Panc1 (cell line): ENCODE results near the gene GTF2A1L. TPM values are rescaled to one million over a fixed set of nuclear protein-coding genes. Genes with fewer than 3 reads are reported as not detected.

Experiments used
- ATAC-seq: fragments of 200-7000 bp; cut with Tn5 transposase; 2 replicates; pipeline ENCODE4 v1.9.1; 2020; ENCODE audit warnings: mild to moderate bottlenecking, moderate library complexity
- BruUV-seq: library from RNA; stranded (reverse); fragments of 400-500 nt; replicated peaks from 2 replicates; lab custom pipeline; 2021; lab: Mats Ljungman, UMichigan
- CTCF ChIA-PET: fragments of 300-600 bp; sonication (Branson Sonifier 250); formaldehyde crosslinking; loops from one replicate; lab custom pipeline; 2022; ENCODE audit warnings: antibody characterized with exemption; lab: Charles Lee
- POLR2A ChIA-PET: fragments of 300-600 bp; sonication (Branson Sonifier 250); formaldehyde crosslinking; loops from one replicate; lab custom pipeline; 2022; ENCODE audit warnings: antibody characterized with exemption; lab: Charles Lee
- DNase-seq: peaks from one replicate; pipeline ENCODE4 v3.0.0-alpha.2; 2010; ENCODE audit warnings: low read depth, low spot score
- H3K27ac ChIP-seq: 2 replicates; pipeline ENCODE4 v1.5.1; 2011; ENCODE audit warnings: mild to moderate bottlenecking, low read length, inconsistent platforms
- H3K27me3 ChIP-seq: fragments of 200-500 bp; sonication (Bioruptor generic); 2 replicates; pipeline ENCODE4 v1.6.0; 2014; ENCODE audit warnings: low read length, inconsistent platforms; ENCODE audit not compliant: control insufficient read depth, insufficient read depth
- H3K36me3 ChIP-seq: fragments of 200-500 bp; sonication (Bioruptor generic); 2 replicates; pipeline ENCODE4 v1.5.1; 2014; ENCODE audit warnings: inconsistent platforms, mild to moderate bottlenecking, low read length, moderate library complexity; ENCODE audit not compliant: control insufficient read depth, insufficient read depth
- H3K4me1 ChIP-seq: 2 replicates; pipeline ENCODE4 v1.5.1; 2011; ENCODE audit warnings: inconsistent platforms, mild to moderate bottlenecking, low read length, moderate library complexity; ENCODE audit not compliant: control insufficient read depth, insufficient read depth
- H3K4me3 ChIP-seq, 2 experiments: 2 replicates each; pipeline ENCODE4 v1.5.1; 2011 to 2012; ENCODE audit warnings: low read depth in 2 of 2, low read length in 2 of 2, mild to moderate bottlenecking in 2 of 2, inconsistent platforms in 1 of 2, moderate library complexity in 1 of 2
- H3K9me3 ChIP-seq: fragments of 200-500 bp; sonication (Bioruptor generic); 2 replicates; pipeline ENCODE4 v1.5.1; 2014; ENCODE audit warnings: low read depth, mild to moderate bottlenecking, inconsistent platforms, low read length, moderate library complexity; ENCODE audit not compliant: control insufficient read depth, insufficient read depth
- CTCF ChIP-seq: fragments of 450-650 bp; IDR thresholded peaks from 2 replicates; pipeline ENCODE4 v1.5.1; 2017; ENCODE audit warnings: mild to moderate bottlenecking
- POLR2AphosphoS5 ChIP-seq: IDR thresholded peaks from 2 replicates; pipeline ENCODE4 v1.6.1; 2012; ENCODE audit warnings: mild to moderate bottlenecking, low read depth, low read length, moderate library complexity
- REST ChIP-seq, 2 experiments: IDR thresholded peaks; 2 replicates each; pipeline ENCODE4 v1.6.1; 2011 to 2012; ENCODE audit warnings: low read depth in 2 of 2, control low read depth in 1 of 2, low read length in 1 of 2, mild to moderate bottlenecking in 1 of 2, moderate library complexity in 1 of 2; ENCODE audit not compliant: insufficient read depth in 1 of 2
- SIN3A ChIP-seq: IDR thresholded peaks from 2 replicates; pipeline ENCODE4 v1.6.1; 2012; ENCODE audit warnings: low read depth, mild to moderate bottlenecking, low read length, moderate library complexity, borderline replicate concordance; ENCODE audit not compliant: insufficient read depth
- TCF7L2 ChIP-seq: IDR thresholded peaks from 2 replicates; pipeline ENCODE4 v1.6.1; 2011; ENCODE audit warnings: mild to moderate bottlenecking, low read depth, low read length, inconsistent platforms
- in situ Hi-C: cut with HindIII; loops from 2 replicates; pipeline ENCODE4 v1.10.0; 2016; ENCODE audit warnings: low sequenced_read_pairs, low pct_unique_long_range_greater_than_20kb
- intact Hi-C: fragments of 100-400 bp; cut with micrococcal nuclease; formaldehyde crosslinking; loops from one replicate; pipeline ENCODE4 v1.10.0; 2022; ENCODE audit not compliant: unreplicated experiment
- total RNA-seq: library from RNA; stranded (reverse); gene quantifications from one replicate; pipeline ENCODE4 v1.2.1, GENCODE V29; 2021; ENCODE audit not compliant: unreplicated experiment

GTF2A1L gene
- total RNA-seq, 1 experiment from 2014 or later: not detected

GRCh38 chr2:48583961-48584360 lies 33.7 kb upstream of the GTF2A1L start:
- Histone ChIP-seq H3K36me3 (no peaks in the 10 kb centered on the region), H3K27ac (no peak overlapping the region), H3K4me1 (no peaks in the 10 kb centered on the region), H3K27me3 (no peaks in the 10 kb centered on the region), H3K9me3 (no peaks in the 10 kb centered on the region), H3K4me3 (no peak overlapping the region)
- intact Hi-C loops: no loop called here
- POLR2A ChIA-PET: no interaction called here
- ATAC-seq (no peak), DNase-seq (no peak)
- TF ChIP-seq TCF7L2: no peak
- no peak for TF ChIP-seq SIN3A
- TF ChIP-seq POLR2AphosphoS5: no peak
- no peak for TF ChIP-seq CTCF
- no peak for TF ChIP-seq REST (IDR thresholded peaks at IDR 0.05; ENCODE audit: insufficient read depth in 1 of 2, low read depth in 2 of 2, low read length in 1 of 2)
- BruUV-seq: no TSS peak
- CTCF ChIA-PET: interaction anchor here (0.6 kb wide), 1 partner anchor 95 kb away, joined by 6 read pairs; no protein-coding TSS in a partner anchor
- in situ Hi-C loops: no loop called here

GRCh38 chr2:48584551-48584950 lies 33.1 kb upstream of the GTF2A1L start:
- Histone ChIP-seq H3K4me1 (no peaks in the 10 kb centered on the region), H3K27ac (no peak overlapping the region), H3K36me3 (no peaks in the 10 kb centered on the region), H3K27me3 (no peaks in the 10 kb centered on the region), H3K9me3 (no peaks in the 10 kb centered on the region), H3K4me3 (no peak overlapping the region)
- no TSS peak for BruUV-seq
- no peak for DNase-seq
- in situ Hi-C loops: no loop called here
- intact Hi-C loops: no loop called here
- TF ChIP-seq TCF7L2 (no peak), CTCF (no peak), REST (IDR thresholded peaks at IDR 0.05; ENCODE audit: insufficient read depth in 1 of 2, low read depth in 2 of 2, low read length in 1 of 2) (no peak), SIN3A (no peak), POLR2AphosphoS5 (no peak)
- ChIA-PET POLR2A (no interaction called here), CTCF (interaction anchor here (0.6 kb wide), 1 partner anchor 95 kb away, joined by 6 read pairs; no protein-coding TSS in a partner anchor)
- no peak for ATAC-seq
